ENCODE results near the gene MAP1LC3A. TPM values are rescaled to one million over a fixed set of nuclear protein-coding genes. Genes with fewer than 3 reads are reported as not detected.
"Not testable (repeated sequence)": the region's sequence is repeated elsewhere in the genome, so short reads cannot be mapped to it uniquely, and the experiment has no call there.

The MAP1LC3A gene
- total RNA-seq: 1 to 10 TPM in 2 of 3 donors, under 1 TPM in 1; 0.55 to 1.3 (median 1.2) TPM

- peak within 1 kb of the TSS; percentile 86 for H3K4me3 Mint-ChIP-seq
- no peaks in the 10 kb centered on the region for H3K9me3 Mint-ChIP-seq
- H3K4me1 Mint-ChIP-seq (ENCODE audit: low read depth): peaks cover 14% of the 10 kb centered on the region
- peak; percentile 91 to 93 for ATAC-seq
- H3K36me3 Mint-ChIP-seq (ENCODE audit: insufficient read depth): no peaks in the 10 kb centered on the region
- H3K27me3 Mint-ChIP-seq (ENCODE audit: low read depth): no peaks in the 10 kb centered on the region
- peak; percentile 93 for DNase-seq
Observed at GRCh38 chr20:34558320-34559218, at the start of gene MAP1LC3A. TSS of gene MAP1LC3A (plus strand) at chr20:34558718. CDS start at chr20:34558869, 151 bp downstream.

GRCh38 chr20:34510575-34510974 lies 47.9 kb upstream of the MAP1LC3A start:
- ATAC-seq (no peak), DNase-seq (no peak)
- Mint-ChIP-seq H3K36me3 (ENCODE audit: insufficient read depth) (peaks cover 13% of the 10 kb centered on the region), H3K4me3 (no peak overlapping the region), H3K27me3 (ENCODE audit: low read depth) (no peaks in the 10 kb centered on the region), H3K4me1 (ENCODE audit: low read depth) (peaks cover 20% of the 10 kb centered on the region), H3K9me3 (no peaks in the 10 kb centered on the region)

GRCh38 chr20:34511891-34512265 lies 46.6 kb upstream of the MAP1LC3A start:
- Mint-ChIP-seq H3K36me3 (ENCODE audit: insufficient read depth) (peaks cover 10% of the 10 kb centered on the region), H3K4me3 (no peak overlapping the region), H3K9me3 (no peaks in the 10 kb centered on the region), H3K27me3 (ENCODE audit: low read depth) (no peaks in the 10 kb centered on the region), H3K4me1 (ENCODE audit: low read depth) (peaks cover 22% of the 10 kb centered on the region)
- no peak for DNase-seq
- ATAC-seq: no peak

- Mint-ChIP-seq H3K4me3 (no peak overlapping the region), H3K27me3 (ENCODE audit: low read depth) (no peaks in the 10 kb centered on the region), H3K36me3 (ENCODE audit: insufficient read depth) (peaks cover 10% of the 10 kb centered on the region), H3K4me1 (ENCODE audit: low read depth) (peaks cover 22% of the 10 kb centered on the region), H3K9me3 (no peaks in the 10 kb centered on the region)
- DNase-seq: no peak
- ATAC-seq: no peak
Observed at GRCh38 chr20:34512266-34512954, 46.1 kb upstream of the MAP1LC3A start.

GRCh38 chr20:34512955-34513419 lies 45.5 kb upstream of the MAP1LC3A start:
- H3K9me3 Mint-ChIP-seq: no peaks in the 10 kb centered on the region

GRCh38 chr20:34514034-34514433 lies 44.5 kb upstream of the MAP1LC3A start:
- ATAC-seq; H3K9me3 Mint-ChIP-seq; H3K36me3 Mint-ChIP-seq (ENCODE audit: insufficient read depth); H3K27me3 Mint-ChIP-seq (ENCODE audit: low read depth); DNase-seq; H3K4me3 Mint-ChIP-seq: not testable (repeated sequence)
- H3K4me1 Mint-ChIP-seq (ENCODE audit: low read depth): peaks cover 35% of the 10 kb centered on the region

More at GRCh38 chr20:34512955-34513419, 45.5 kb upstream of the MAP1LC3A start:
- DNase-seq: no peak
- no peaks in the 10 kb centered on the region for H3K27me3 Mint-ChIP-seq (ENCODE audit: low read depth)
- H3K4me3 Mint-ChIP-seq: no peak overlapping the region
- no peak for ATAC-seq
- peaks cover 5% of the 10 kb centered on the region for H3K36me3 Mint-ChIP-seq (ENCODE audit: insufficient read depth)
- H3K4me1 Mint-ChIP-seq (ENCODE audit: low read depth): peaks cover 26% of the 10 kb centered on the region

DNA sequence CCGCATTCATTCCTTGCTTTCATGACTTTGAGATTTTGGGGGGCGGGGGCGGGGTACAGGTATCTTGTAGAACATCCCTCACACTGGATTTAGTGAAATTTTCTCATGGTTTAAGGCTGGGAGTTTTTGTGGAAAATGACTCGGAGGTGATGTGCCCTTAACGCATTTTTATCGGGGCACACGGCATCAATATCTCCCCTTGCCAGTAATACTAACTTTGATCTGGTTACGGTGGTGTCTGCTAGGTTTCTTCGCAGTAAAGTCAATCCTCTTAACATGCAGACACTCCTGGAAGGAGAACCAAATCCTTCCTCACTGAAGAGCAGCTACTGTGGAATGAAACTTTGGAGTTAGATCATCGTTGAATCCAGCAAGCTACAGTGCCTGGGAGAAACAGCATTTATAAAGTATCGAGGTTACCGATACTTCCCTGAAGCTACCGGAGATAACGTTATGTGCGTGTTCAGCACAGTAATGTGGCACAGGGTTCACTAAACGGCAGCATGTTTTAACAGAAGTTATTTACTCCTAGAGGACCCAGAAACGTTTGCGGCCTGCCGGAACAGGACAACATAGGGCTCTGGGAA lies 43.5 kb upstream of the MAP1LC3A start:
- H3K4me1 Mint-ChIP-seq (ENCODE audit: low read depth): peaks cover 39% of the 10 kb centered on the region
- ATAC-seq: peak in 1 of 2 donors; percentile 3

GRCh38 chr20:34515484-34516246 lies 42.9 kb upstream of the MAP1LC3A start:
- Mint-ChIP-seq H3K9me3 (no peaks in the 10 kb centered on the region), H3K27me3 (ENCODE audit: low read depth) (no peaks in the 10 kb centered on the region), H3K4me1 (ENCODE audit: low read depth) (peaks cover 43% of the 10 kb centered on the region), H3K4me3 (peak overlapping the region; percentile 98), H3K36me3 (ENCODE audit: insufficient read depth) (peaks cover 2% of the 10 kb centered on the region)
- ATAC-seq (peak; percentile 59 to 64), DNase-seq (peak; percentile 52)

More for the DNA sequence above, 43.5 kb upstream of the MAP1LC3A start:
- peaks cover 2% of the 10 kb centered on the region for H3K36me3 Mint-ChIP-seq (ENCODE audit: insufficient read depth)
- H3K4me3 Mint-ChIP-seq: peak overlapping the region; percentile 98
- H3K9me3 Mint-ChIP-seq: no peaks in the 10 kb centered on the region
- H3K27me3 Mint-ChIP-seq (ENCODE audit: low read depth): no peaks in the 10 kb centered on the region
- DNase-seq: no peak

DNA sequence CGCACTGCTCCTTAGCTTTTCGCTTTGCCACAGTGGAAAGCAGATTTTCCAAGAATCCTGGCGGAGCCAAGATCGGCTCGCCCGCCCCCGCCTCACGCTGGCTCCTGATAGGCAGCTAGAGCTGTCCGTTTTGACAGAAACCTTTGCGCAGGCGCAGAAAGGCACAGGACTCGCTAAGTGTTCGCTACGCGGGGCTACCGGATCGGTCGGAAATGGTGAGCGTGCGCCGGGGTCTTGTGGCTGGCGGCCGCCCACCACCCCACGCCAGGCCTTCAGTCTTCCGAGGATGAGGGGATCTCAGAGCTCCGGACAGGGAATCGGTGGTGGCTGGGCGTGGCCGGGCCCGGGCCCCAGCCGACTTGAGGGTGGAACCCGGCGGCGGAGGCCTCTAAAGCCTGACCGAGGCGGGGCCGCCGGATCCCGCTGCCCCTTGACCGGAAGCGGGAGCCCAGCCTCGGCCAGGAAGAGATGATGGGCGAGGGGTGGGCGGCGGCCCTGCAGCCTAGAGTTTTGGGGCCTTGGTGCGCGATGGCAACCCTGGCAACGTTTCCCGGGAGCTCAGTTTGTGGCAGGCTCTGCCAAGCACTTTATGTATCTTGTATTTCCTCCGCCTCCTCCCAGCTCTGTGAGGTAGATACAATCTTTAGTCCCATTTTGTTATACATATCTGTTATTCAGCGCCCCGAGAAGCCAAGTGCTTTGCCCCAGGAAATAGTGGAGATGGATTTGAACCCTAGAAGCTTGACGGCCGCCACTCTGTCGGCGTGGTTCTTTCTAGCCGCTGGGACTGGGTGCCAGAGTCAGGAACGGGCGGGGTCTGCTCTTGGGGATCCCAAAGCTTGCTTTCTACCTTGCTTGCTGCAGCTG lies 42.0 kb upstream of the MAP1LC3A start, which contains the start of gene DYNLRB1:
DYNLRB1 (plus strand) TSS at position 176 of the 867 bp plus-strand sequence; CDS start at position 213, 37 bp downstream.
- ATAC-seq: peak; percentile 83 to 85
- H3K9me3 Mint-ChIP-seq: no peaks in the 10 kb centered on the region
- H3K4me1 Mint-ChIP-seq (ENCODE audit: low read depth): peaks cover 45% of the 10 kb centered on the region
- peak; percentile 93 for DNase-seq
- peaks cover 2% of the 10 kb centered on the region for H3K36me3 Mint-ChIP-seq (ENCODE audit: insufficient read depth)
- H3K4me3 Mint-ChIP-seq: peak within 1 kb of the TSS; percentile 98
- H3K27me3 Mint-ChIP-seq (ENCODE audit: low read depth): no peaks in the 10 kb centered on the region

- peaks cover 49% of the 10 kb centered on the region for H3K4me1 Mint-ChIP-seq (ENCODE audit: low read depth)
- H3K36me3 Mint-ChIP-seq (ENCODE audit: insufficient read depth): peaks cover 3% of the 10 kb centered on the region
- no peak for DNase-seq
- H3K4me3 Mint-ChIP-seq: peak overlapping the region; percentile 98
- H3K27me3 Mint-ChIP-seq (ENCODE audit: low read depth): no peaks in the 10 kb centered on the region
- H3K9me3 Mint-ChIP-seq: no peaks in the 10 kb centered on the region
- peak in 1 of 2 donors; percentile 12 for ATAC-seq
Observed at GRCh38 chr20:34517114-34517505, 41.4 kb upstream of the MAP1LC3A start.

- not testable (repeated sequence) for H3K9me3 Mint-ChIP-seq; DNase-seq; H3K27me3 Mint-ChIP-seq (ENCODE audit: low read depth); H3K36me3 Mint-ChIP-seq (ENCODE audit: insufficient read depth); H3K4me3 Mint-ChIP-seq; ATAC-seq
- peaks cover 54% of the 10 kb centered on the region for H3K4me1 Mint-ChIP-seq (ENCODE audit: low read depth)
Observed at GRCh38 chr20:34518863-34519262, 39.7 kb upstream of the MAP1LC3A start.

DNA sequence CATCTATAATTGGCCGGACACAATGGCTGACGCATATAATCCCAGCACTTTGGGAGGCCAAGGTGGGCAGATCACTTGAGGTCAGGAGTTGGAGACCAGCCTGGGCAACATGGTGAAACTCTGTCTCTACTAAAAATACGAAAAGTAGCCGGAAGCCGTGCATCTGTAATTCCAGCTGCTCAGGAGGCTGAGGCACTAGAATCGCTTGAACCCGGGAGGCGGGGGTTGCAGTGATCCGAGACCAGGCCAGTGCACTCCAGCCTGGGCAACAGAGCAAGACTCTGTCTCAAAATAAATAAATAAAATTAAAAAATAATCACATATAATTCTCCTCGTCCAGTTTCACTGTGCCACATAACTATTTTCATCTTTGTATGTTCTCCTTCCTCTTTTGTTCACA lies 38.7 kb upstream of the MAP1LC3A start:
- Mint-ChIP-seq H3K4me1 (ENCODE audit: low read depth) (peaks cover 48% of the 10 kb centered on the region), H3K4me3 (peak overlapping the region; percentile 20)
- ATAC-seq; H3K9me3 Mint-ChIP-seq; H3K36me3 Mint-ChIP-seq (ENCODE audit: insufficient read depth); DNase-seq; H3K27me3 Mint-ChIP-seq (ENCODE audit: low read depth): not testable (repeated sequence)
